Measurements from ENCODE around the gene MPC1. TPM values are rescaled to one million over a fixed set of nuclear protein-coding genes. Genes with fewer than 3 reads are reported as not detected.

MPC1 gene
- polyA plus RNA-seq, 1 donor from 2014 or later = 112 TPM

GRCh38 chr6:166424431-166424830 lies 41.7 kb upstream of the MPC1 start:
- Histone ChIP-seq H3K27me3 (ENCODE audit: insufficient read depth, low read depth, low read length) (no peaks in the 10 kb centered on the region), H3K27ac (ENCODE audit: low read length) (no peak overlapping the region), H2AFZ (ENCODE audit: low read depth, low read length) (no peak overlapping the region), H3K9me3 (ENCODE audit: low read length) (no peaks in the 10 kb centered on the region), H3K4me2 (ENCODE audit: low read length) (no peak overlapping the region), H3K36me3 (ENCODE audit: insufficient read depth, low read length) (peaks cover 15% of the 10 kb centered on the region), H3K4me3 (ENCODE audit: low read length) (no peak overlapping the region), H3K9me2 (ENCODE audit: insufficient read depth, low read length) (no peaks in the 10 kb centered on the region), H3F3A (ENCODE audit: insufficient read depth, low read length, poor library complexity, severe bottlenecking) (no peaks in the 10 kb centered on the region), H3K79me2 (replicated peaks; ENCODE audit: insufficient read depth, low read length) (no peaks in the 10 kb centered on the region), H4K20me1 (ENCODE audit: insufficient read depth) (no peaks in the 10 kb centered on the region), H3K9ac (ENCODE audit: low read length) (no peak overlapping the region)
- TF ChIP-seq RAD21 (conservative IDR thresholded peaks at IDR 0.05) (no peak), REST (IDR thresholded peaks at IDR 0.05; ENCODE audit: borderline replicate concordance) (no peak), EP300 (conservative IDR thresholded peaks at IDR 0.05; ENCODE audit: poor library complexity, severe bottlenecking) (no peak), EZH2 (IDR thresholded peaks at IDR 0.05; ENCODE audit: borderline replicate concordance, insufficient read depth, low read length, poor library complexity, severe bottlenecking) (no peak), MXI1 (conservative IDR thresholded peaks at IDR 0.05; ENCODE audit: poor library complexity, severe bottlenecking) (no peak)

- H3K9ac ChIP-seq (ENCODE audit: low read length) = no peak overlapping the region
- H3K9me3 ChIP-seq (ENCODE audit: low read length) = no peaks in the 10 kb centered on the region
- H2AFZ ChIP-seq (ENCODE audit: low read depth, low read length) = no peak overlapping the region
- H3K27me3 ChIP-seq (ENCODE audit: insufficient read depth, low read depth, low read length) = no peaks in the 10 kb centered on the region
- no peaks in the 10 kb centered on the region for H3K79me2 ChIP-seq (replicated peaks; ENCODE audit: insufficient read depth, low read length)
- no peak overlapping the region for H3K4me2 ChIP-seq (ENCODE audit: low read length)
- peaks cover 15% of the 10 kb centered on the region for H3K36me3 ChIP-seq (ENCODE audit: insufficient read depth, low read length)
- H3K27ac ChIP-seq (ENCODE audit: low read length) = no peak overlapping the region
- TF ChIP-seq EP300 (conservative IDR thresholded peaks at IDR 0.05; ENCODE audit: poor library complexity, severe bottlenecking) (no peak), CTCF (IDR thresholded peaks at IDR 0.05; ENCODE audit: poor library complexity, severe bottlenecking) (no peak), POLR2AphosphoS5 (IDR thresholded peaks at IDR 0.05) (no peak), MXI1 (conservative IDR thresholded peaks at IDR 0.05; ENCODE audit: poor library complexity, severe bottlenecking) (no peak), RAD21 (conservative IDR thresholded peaks at IDR 0.05) (no peak), SMC3 (conservative IDR thresholded peaks at IDR 0.05; ENCODE audit: poor library complexity) (no peak), TAF1 (IDR thresholded peaks at IDR 0.05; ENCODE audit: low read depth) (no peak), REST (IDR thresholded peaks at IDR 0.05; ENCODE audit: borderline replicate concordance) (no peak), EZH2 (IDR thresholded peaks at IDR 0.05; ENCODE audit: borderline replicate concordance, insufficient read depth, low read length, poor library complexity, severe bottlenecking) (no peak)
- H3K9me2 ChIP-seq (ENCODE audit: insufficient read depth, low read length) = no peaks in the 10 kb centered on the region
- H3K4me3 ChIP-seq (ENCODE audit: low read length) = no peak overlapping the region
- no peaks in the 10 kb centered on the region for H3F3A ChIP-seq (ENCODE audit: insufficient read depth, low read length, poor library complexity, severe bottlenecking)
- H4K20me1 ChIP-seq (ENCODE audit: insufficient read depth) = no peaks in the 10 kb centered on the region
Measured at GRCh38 chr6:166423781-166424180, 41.0 kb upstream of the MPC1 start.
